Neural progenitor cell (in vitro differentiated cells): ENCODE results near the gene PGAP6. TPM values are rescaled to one million over a fixed set of nuclear protein-coding genes. Genes with fewer than 3 reads are reported as not detected.

Source experiments
- DNase-seq: peaks from one replicate; pipeline ENCODE4 v3.0.0-alpha.2; 2016; ENCODE audit warnings: low spot score
- H2AFZ ChIP-seq: fragments of 200-600 bp; sonication (generic); replicated peaks from 2 replicates; pipeline ENCODE4 v1.6.1; 2016; ENCODE audit warnings: antibody characterized with exemption
- H3F3A ChIP-seq: fragments of 200-600 bp; sonication (generic); 2 replicates; pipeline ENCODE4 v1.6.1; 2016; ENCODE audit warnings: antibody characterized with exemption, low read depth
- H3K27ac ChIP-seq: fragments of 200-600 bp; sonication (generic); 2 replicates; pipeline ENCODE4 v1.5.1; 2016; ENCODE audit warnings: mild to moderate bottlenecking
- H3K27me3 ChIP-seq: fragments of 200-600 bp; sonication (generic); 2 replicates; pipeline ENCODE4 v1.6.1; 2016; ENCODE audit warnings: mild to moderate bottlenecking, moderate library complexity
- H3K36me3 ChIP-seq: fragments of 200-600 bp; sonication (generic); 2 replicates; pipeline ENCODE4 v1.5.1; 2016
- H3K4me1 ChIP-seq: fragments of 200-600 bp; sonication (generic); 2 replicates; pipeline ENCODE4 v1.6.1; 2016; ENCODE audit warnings: mixed run types
- H3K4me2 ChIP-seq: fragments of 200-600 bp; sonication (generic); 2 replicates; pipeline ENCODE4 v1.6.1; 2016
- H3K4me3 ChIP-seq: fragments of 200-600 bp; sonication (generic); 2 replicates; pipeline ENCODE4 v1.5.1; 2016
- H3K79me2 ChIP-seq: fragments of 200-600 bp; sonication (generic); 2 replicates; pipeline ENCODE4 v1.6.1; 2016; ENCODE audit warnings: low read depth
- H3K9ac ChIP-seq: fragments of 200-600 bp; sonication (generic); 2 replicates; pipeline ENCODE4 v1.6.1; 2016
- H3K9me3 ChIP-seq: fragments of 200-600 bp; sonication (generic); 2 replicates; pipeline ENCODE4 v1.5.1; 2016; ENCODE audit warnings: low read depth
- H4K20me1 ChIP-seq: fragments of 200-600 bp; sonication (generic); 2 replicates; pipeline ENCODE4 v1.6.1; 2016; ENCODE audit warnings: low read depth
- H3K27ac Mint-ChIP-seq: 3 replicates; pipeline ENCODE4 v1.8.0; 2021; ENCODE audit warnings: mixed read lengths
- H3K27me3 Mint-ChIP-seq: 2 replicates; pipeline ENCODE4 v1.8.0; 2022; ENCODE audit warnings: low read depth, mild to moderate bottlenecking, inconsistent platforms, moderate library complexity, mixed read lengths; ENCODE audit not compliant: insufficient read depth
- H3K36me3 Mint-ChIP-seq: 3 replicates; pipeline ENCODE4 v1.8.0; 2021; ENCODE audit warnings: mixed read lengths
- H3K4me1 Mint-ChIP-seq: 3 replicates; pipeline ENCODE4 v1.8.0; 2021; ENCODE audit warnings: mixed read lengths
- H3K4me3 Mint-ChIP-seq: 3 replicates; pipeline ENCODE4 v1.8.0; 2021; ENCODE audit warnings: mild to moderate bottlenecking, moderate library complexity, mixed read lengths
- H3K9me3 Mint-ChIP-seq: 3 replicates; pipeline ENCODE4 v1.8.0; 2020; ENCODE audit warnings: mixed read lengths
- CTCF ChIP-seq: fragments of 200-600 bp; sonication (generic); IDR thresholded peaks from 2 replicates; pipeline ENCODE4 v1.5.1; 2017; ENCODE audit warnings: antibody characterized with exemption, mild to moderate bottlenecking
- EZH2 ChIP-seq: fragments of 200-600 bp; sonication (generic); IDR thresholded peaks from 2 replicates; pipeline ENCODE4 v1.6.1; 2017; ENCODE audit warnings: antibody characterized with exemption, mild to moderate bottlenecking, moderate library complexity
- EZH2phosphoT487 ChIP-seq: fragments of 200-600 bp; sonication (generic); IDR thresholded peaks from 2 replicates; pipeline ENCODE4 v1.6.1; 2017; ENCODE audit warnings: antibody characterized with exemption
- total RNA-seq: library from RNA; depleted of rRNA; stranded (reverse); fragments of >200 nt; gene quantifications from 2 replicates; pipeline ENCODE4 v1.2.3, GENCODE V29; 2015; ENCODE audit warnings: low replicate concordance

PGAP6 gene
- total RNA-seq, 1 donor from 2014 or later, result 16.7 TPM

GRCh38 chr16:398561-399339 lies 17.0 kb upstream of the PGAP6 start:
- H4K20me1 ChIP-seq, result peaks cover 26% of the 10 kb centered on the region
- H3K9ac ChIP-seq, result no peak overlapping the region
- peaks cover 23% of the 10 kb centered on the region for H3K4me1 Mint-ChIP-seq
- no peak overlapping the region for H3K27ac Mint-ChIP-seq
- H3K9me3 Mint-ChIP-seq, result no peaks in the 10 kb centered on the region
- H3K4me2 ChIP-seq, result no peak overlapping the region
- H3K79me2 ChIP-seq, result peaks cover 6% of the 10 kb centered on the region
- H3K4me1 ChIP-seq, result peaks cover 7% of the 10 kb centered on the region
- no peak overlapping the region for H2AFZ ChIP-seq
- TF ChIP-seq CTCF, result no peak
- TF ChIP-seq EZH2, result no peak
- no peak for TF ChIP-seq EZH2phosphoT487
- H3F3A ChIP-seq, result peaks cover 70% of the 10 kb centered on the region
- no peak overlapping the region for H3K4me3 ChIP-seq
- peak; percentile 49 for DNase-seq
- no peaks in the 10 kb centered on the region for H3K36me3 ChIP-seq
- no peaks in the 10 kb centered on the region for H3K9me3 ChIP-seq
- peak overlapping the region; percentile 81 for H3K4me3 Mint-ChIP-seq
- no peak overlapping the region for H3K27ac ChIP-seq
- H3K36me3 Mint-ChIP-seq, result peaks cover 2% of the 10 kb centered on the region
- peaks cover 5% of the 10 kb centered on the region for H3K27me3 Mint-ChIP-seq
- H3K27me3 ChIP-seq, result peaks cover 2% of the 10 kb centered on the region

GRCh38 chr16:397736-398332 lies 16.1 kb upstream of the PGAP6 start:
- TF ChIP-seq EZH2phosphoT487 (no peak), CTCF (peak; percentile 43)
- peaks cover 26% of the 10 kb centered on the region for H4K20me1 ChIP-seq
- H3K36me3 Mint-ChIP-seq, result peaks cover 2% of the 10 kb centered on the region
- no peaks in the 10 kb centered on the region for H3K9me3 ChIP-seq
- H3K27ac Mint-ChIP-seq, result no peak overlapping the region
- H3K36me3 ChIP-seq, result no peaks in the 10 kb centered on the region
- H3K9me3 Mint-ChIP-seq, result no peaks in the 10 kb centered on the region
- peaks cover 2% of the 10 kb centered on the region for H3K27me3 ChIP-seq
- H3K4me3 ChIP-seq, result peak overlapping the region; percentile 2
- peak; percentile 91 for DNase-seq
- H3K27ac ChIP-seq, result no peak overlapping the region
- H3K9ac ChIP-seq, result no peak overlapping the region
- peaks cover 7% of the 10 kb centered on the region for H3K4me1 ChIP-seq
- H3K79me2 ChIP-seq, result peaks cover 5% of the 10 kb centered on the region
- H3K27me3 Mint-ChIP-seq, result peaks cover 7% of the 10 kb centered on the region
- peaks cover 23% of the 10 kb centered on the region for H3K4me1 Mint-ChIP-seq
- peak overlapping the region; percentile 24 for H3K4me2 ChIP-seq
- H3F3A ChIP-seq, result peaks cover 64% of the 10 kb centered on the region
- no peak overlapping the region for H2AFZ ChIP-seq
- H3K4me3 Mint-ChIP-seq, result peak overlapping the region; percentile 81

- no peaks in the 10 kb centered on the region for H3K9me3 ChIP-seq
- peaks cover 7% of the 10 kb centered on the region for H3K4me1 ChIP-seq
- peaks cover 2% of the 10 kb centered on the region for H3K27me3 ChIP-seq
- peaks cover 2% of the 10 kb centered on the region for H3K36me3 Mint-ChIP-seq
- no peaks in the 10 kb centered on the region for H3K79me2 ChIP-seq
- H3K9ac ChIP-seq, result no peak within 1 kb of the TSS
- H3K27me3 Mint-ChIP-seq, result peaks cover 8% of the 10 kb centered on the region
- peak within 1 kb of the TSS; percentile 66 for H2AFZ ChIP-seq
- H3K4me1 Mint-ChIP-seq, result peaks cover 23% of the 10 kb centered on the region
- H3K4me3 Mint-ChIP-seq, result peak within 1 kb of the TSS; percentile 97
- peaks cover 26% of the 10 kb centered on the region for H4K20me1 ChIP-seq
- no peak within 1 kb of the TSS for H3K27ac ChIP-seq
- H3F3A ChIP-seq, result peaks cover 58% of the 10 kb centered on the region
- peak within 1 kb of the TSS; percentile 69 for H3K4me3 ChIP-seq
- DNase-seq, result peak; percentile 77
- H3K36me3 ChIP-seq, result no peaks in the 10 kb centered on the region
- H3K4me2 ChIP-seq, result peak within 1 kb of the TSS; percentile 79
- TF ChIP-seq EZH2phosphoT487, result no peak
- TF ChIP-seq CTCF, result no peak
- TF ChIP-seq EZH2, result no peak
- H3K9me3 Mint-ChIP-seq, result no peaks in the 10 kb centered on the region
- H3K27ac Mint-ChIP-seq, result peak within 1 kb of the TSS; percentile 98
Measured at GRCh38 chr16:397135-397661, 15.4 kb upstream of the PGAP6 start, which contains the start of gene NME4. Gene NME4 (plus strand): TSS chr16:397199. CDS start chr16:397223, 24 bp downstream.
